ENCODE results near the gene GANAB.
"Not testable (repeated sequence)": the region's sequence is repeated elsewhere in the genome, so short reads cannot be mapped to it uniquely, and the experiment has no call there.

The GANAB gene

GRCh38 chr11:62652161-62653006, 6.0 kb upstream of the GANAB start:
- Histone ChIP-seq H2BK15ac (ENCODE audit: low read depth, poor library complexity, severe bottlenecking) (no peak overlapping the region), H2BK5ac (ENCODE audit: low read depth, low read length, poor library complexity, severe bottlenecking) (no peak overlapping the region), H2BK120ac (ENCODE audit: low read depth, low read length) (peak overlapping the region; percentile 95), H3K4me1 (ENCODE audit: control insufficient read depth, insufficient read depth, low read depth, low read length) (peaks cover 5% of the 10 kb centered on the region), H3K23ac (ENCODE audit: low read length in 2 of 2) (no peak overlapping the region), H2BK12ac (ENCODE audit: low read length in 2 of 2) (no peak overlapping the region), H3K4me2 (ENCODE audit: low read length, poor library complexity, severe bottlenecking) (peak overlapping the region; percentile 83), H3K27ac (ENCODE audit: low read length, poor library complexity, severe bottlenecking) (peak overlapping the region; percentile 46), H3K18ac (ENCODE audit: low read depth in 1 of 2, low read length in 2 of 2) (peak overlapping the region in 1 of 2 experiments; percentile 80), H3K4ac (ENCODE audit: low read depth in 1 of 2, low read length in 2 of 2) (peak overlapping the region in 1 of 2 experiments; percentile 76), H3K14ac (ENCODE audit: low read length in 2 of 2) (no peak overlapping the region), H3K36me3 (ENCODE audit: control insufficient read depth in 1 of 2, insufficient read depth in 2 of 2, low read depth in 1 of 2, low read length in 2 of 2) (peaks cover 25% of the 10 kb centered on the region in 2 experiments), H3K9ac (ENCODE audit: low read length) (peak overlapping the region; percentile 96), H4K91ac (ENCODE audit: low read length) (no peak overlapping the region), H3K4me3 (ENCODE audit: insufficient read depth in 1 of 2, low read depth in 1 of 2, low read length in 2 of 2) (peak overlapping the region; percentile 91 to 98), H3K27me3 (ENCODE audit: control insufficient read depth in 1 of 2, insufficient read depth in 1 of 2, low read length in 2 of 2) (no peaks in the 10 kb centered on the region), H3K79me1 (replicated peaks; ENCODE audit: low read length, poor library complexity, severe bottlenecking) (peaks cover 19% of the 10 kb centered on the region), H2AFZ (ENCODE audit: low read depth, low read length) (peak overlapping the region; percentile 74), H3K9me3 (ENCODE audit: control insufficient read depth, low read length) (no peaks in the 10 kb centered on the region), H4K8ac (ENCODE audit: low read length) (peak overlapping the region; percentile 78), H2AK5ac (ENCODE audit: low read length, severe bottlenecking) (peak overlapping the region; percentile 44)
- 39% methylated on average over 16 of the region's 16 CpGs for WGBS
- no peak for DNase-seq

GRCh38 chr11:62650283-62650682, 3.9 kb upstream of the GANAB start:
- peaks cover 11% of the 10 kb centered on the region for H3K4me1 ChIP-seq (ENCODE audit: control insufficient read depth, insufficient read depth, low read depth, low read length)
- DNase-seq: not testable (repeated sequence)

GRCh38 chr11:62649486-62649885, 3.1 kb upstream of the GANAB start:
- no peak overlapping the region for H3K4me2 ChIP-seq (ENCODE audit: low read length, poor library complexity, severe bottlenecking)
- no peak overlapping the region for H2BK5ac ChIP-seq (ENCODE audit: low read depth, low read length, poor library complexity, severe bottlenecking)
- no peak overlapping the region for H3K23ac ChIP-seq (ENCODE audit: low read length in 2 of 2)
- no peak overlapping the region for H2AK5ac ChIP-seq (ENCODE audit: low read length, severe bottlenecking)
- H3K4ac ChIP-seq (ENCODE audit: low read depth in 1 of 2, low read length in 2 of 2): no peak overlapping the region
- no peak overlapping the region for H3K9ac ChIP-seq (ENCODE audit: low read length)
- H2BK15ac ChIP-seq (ENCODE audit: low read depth, poor library complexity, severe bottlenecking): no peak overlapping the region
- no peak overlapping the region for H3K18ac ChIP-seq (ENCODE audit: low read depth in 1 of 2, low read length in 2 of 2)
- WGBS: 99% methylated on average over 11 of the region's 11 CpGs
- DNase-seq: no peak
- H3K9me3 ChIP-seq (ENCODE audit: control insufficient read depth, low read length): no peaks in the 10 kb centered on the region
- H3K4me1 ChIP-seq (ENCODE audit: control insufficient read depth, insufficient read depth, low read depth, low read length): peaks cover 16% of the 10 kb centered on the region
- peaks cover 32% of the 10 kb centered on the region in 2 experiments for H3K36me3 ChIP-seq (ENCODE audit: control insufficient read depth in 1 of 2, insufficient read depth in 2 of 2, low read depth in 1 of 2, low read length in 2 of 2)
- no peak overlapping the region for H2BK12ac ChIP-seq (ENCODE audit: low read length in 2 of 2)
- H3K4me3 ChIP-seq (ENCODE audit: insufficient read depth in 1 of 2, low read depth in 1 of 2, low read length in 2 of 2): no peak overlapping the region
- H3K79me1 ChIP-seq (replicated peaks; ENCODE audit: low read length, poor library complexity, severe bottlenecking): peaks cover 24% of the 10 kb centered on the region
- no peak overlapping the region for H3K27ac ChIP-seq (ENCODE audit: low read length, poor library complexity, severe bottlenecking)
- H3K27me3 ChIP-seq (ENCODE audit: control insufficient read depth in 1 of 2, insufficient read depth in 1 of 2, low read length in 2 of 2): no peaks in the 10 kb centered on the region
- no peak overlapping the region for H2AFZ ChIP-seq (ENCODE audit: low read depth, low read length)
- no peak overlapping the region for H4K8ac ChIP-seq (ENCODE audit: low read length)
- no peak overlapping the region for H4K91ac ChIP-seq (ENCODE audit: low read length)
- no peak overlapping the region for H2BK120ac ChIP-seq (ENCODE audit: low read depth, low read length)
- no peak overlapping the region for H3K14ac ChIP-seq (ENCODE audit: low read length in 2 of 2)

More at GRCh38 chr11:62650283-62650682, 3.9 kb upstream of the GANAB start:
- not testable (repeated sequence) for H4K8ac ChIP-seq (ENCODE audit: low read length); H3K9me3 ChIP-seq (ENCODE audit: control insufficient read depth, low read length); H2BK12ac ChIP-seq (ENCODE audit: low read length in 2 of 2); H2BK15ac ChIP-seq (ENCODE audit: low read depth, poor library complexity, severe bottlenecking); H3K23ac ChIP-seq (ENCODE audit: low read length in 2 of 2); H3K4me2 ChIP-seq (ENCODE audit: low read length, poor library complexity, severe bottlenecking); H3K14ac ChIP-seq (ENCODE audit: low read length in 2 of 2); H3K27me3 ChIP-seq (ENCODE audit: control insufficient read depth in 1 of 2, insufficient read depth in 1 of 2, low read length in 2 of 2); H2AFZ ChIP-seq (ENCODE audit: low read depth, low read length); H3K18ac ChIP-seq (ENCODE audit: low read depth in 1 of 2, low read length in 2 of 2); H3K4me3 ChIP-seq (ENCODE audit: insufficient read depth in 1 of 2, low read depth in 1 of 2, low read length in 2 of 2); H3K4ac ChIP-seq (ENCODE audit: low read depth in 1 of 2, low read length in 2 of 2); H3K9ac ChIP-seq (ENCODE audit: low read length); H2BK5ac ChIP-seq (ENCODE audit: low read depth, low read length, poor library complexity, severe bottlenecking); H2BK120ac ChIP-seq (ENCODE audit: low read depth, low read length); H3K27ac ChIP-seq (ENCODE audit: low read length, poor library complexity, severe bottlenecking); H2AK5ac ChIP-seq (ENCODE audit: low read length, severe bottlenecking); H4K91ac ChIP-seq (ENCODE audit: low read length)
- 96% methylated on average over 12 of the region's 12 CpGs for WGBS
- H3K79me1 ChIP-seq (replicated peaks; ENCODE audit: low read length, poor library complexity, severe bottlenecking): peaks cover 24% of the 10 kb centered on the region
- H3K36me3 ChIP-seq (ENCODE audit: control insufficient read depth in 1 of 2, insufficient read depth in 2 of 2, low read depth in 1 of 2, low read length in 2 of 2): peaks cover 28 to 31% of the 10 kb centered on the region in 2 experiments

GRCh38 chr11:62648967-62649364, 2.6 kb upstream of the GANAB start:
- Histone ChIP-seq H3K79me1 (replicated peaks; ENCODE audit: low read length, poor library complexity, severe bottlenecking) (peaks cover 24% of the 10 kb centered on the region), H3K4ac (ENCODE audit: low read depth in 1 of 2, low read length in 2 of 2) (no peak overlapping the region), H4K91ac (ENCODE audit: low read length) (no peak overlapping the region), H3K18ac (ENCODE audit: low read depth in 1 of 2, low read length in 2 of 2) (no peak overlapping the region), H2BK15ac (ENCODE audit: low read depth, poor library complexity, severe bottlenecking) (no peak overlapping the region), H4K8ac (ENCODE audit: low read length) (no peak overlapping the region), H2AFZ (ENCODE audit: low read depth, low read length) (no peak overlapping the region), H2BK120ac (ENCODE audit: low read depth, low read length) (no peak overlapping the region), H3K4me1 (ENCODE audit: control insufficient read depth, insufficient read depth, low read depth, low read length) (peaks cover 16% of the 10 kb centered on the region), H3K9me3 (ENCODE audit: control insufficient read depth, low read length) (no peaks in the 10 kb centered on the region), H2BK5ac (ENCODE audit: low read depth, low read length, poor library complexity, severe bottlenecking) (no peak overlapping the region), H3K27me3 (ENCODE audit: control insufficient read depth in 1 of 2, insufficient read depth in 1 of 2, low read length in 2 of 2) (no peaks in the 10 kb centered on the region), H3K9ac (ENCODE audit: low read length) (no peak overlapping the region), H2BK12ac (ENCODE audit: low read length in 2 of 2) (no peak overlapping the region), H3K36me3 (ENCODE audit: control insufficient read depth in 1 of 2, insufficient read depth in 2 of 2, low read depth in 1 of 2, low read length in 2 of 2) (peaks cover 37% of the 10 kb centered on the region in 2 experiments), H3K4me2 (ENCODE audit: low read length, poor library complexity, severe bottlenecking) (no peak overlapping the region), H2AK5ac (ENCODE audit: low read length, severe bottlenecking) (no peak overlapping the region), H3K4me3 (ENCODE audit: insufficient read depth in 1 of 2, low read depth in 1 of 2, low read length in 2 of 2) (no peak overlapping the region), H3K14ac (ENCODE audit: low read length in 2 of 2) (no peak overlapping the region), H3K27ac (ENCODE audit: low read length, poor library complexity, severe bottlenecking) (no peak overlapping the region), H3K23ac (ENCODE audit: low read length in 2 of 2) (no peak overlapping the region)
- no peak for DNase-seq
- WGBS: 94% methylated on average over 9 of the region's 11 CpGs
